SU-DHL-6 (cell line): ENCODE measurements around the gene VANGL1.

ENCODE experiments used
- H2AFZ ChIP-seq: fragments of 200-600 bp; sonication (generic); 2 replicates; pipeline ENCODE4 v1.6.1; 2014; ENCODE audit warnings: low read depth, mild to moderate bottlenecking, moderate library complexity, mixed read lengths, antibody characterized with exemption, low read length; ENCODE audit not compliant: severe bottlenecking
- H3F3A ChIP-seq: fragments of 200-600 bp; shearing (Covaris generic); 2 replicates; pipeline ENCODE4 v1.6.0; 2016; ENCODE audit warnings: antibody characterized with exemption, mild to moderate bottlenecking; ENCODE audit not compliant: insufficient read depth
- H3K27ac ChIP-seq: fragments of 200-600 bp; sonication (generic); 2 replicates; pipeline ENCODE4 v1.5.1; 2016; ENCODE audit warnings: low read depth, mild to moderate bottlenecking, low read length, moderate library complexity, mixed read lengths
- H3K27me3 ChIP-seq: fragments of 200-600 bp; sonication (generic), shearing (Covaris generic); 2 replicates; pipeline ENCODE4 v1.6.0; 2014; ENCODE audit warnings: mild to moderate bottlenecking, low read length
- H3K36me3 ChIP-seq: fragments of 200-600 bp; sonication (generic); 2 replicates; pipeline ENCODE4 v1.6.1; 2014; ENCODE audit warnings: mild to moderate bottlenecking, low read length, mixed read lengths
- H3K4me2 ChIP-seq: fragments of 300-600, 200-600 bp; shearing (Covaris generic), sonication (generic); 2 replicates; pipeline ENCODE4 v1.6.0; 2014; ENCODE audit warnings: low read length, low read depth, mild to moderate bottlenecking; ENCODE audit not compliant: poor library complexity, severe bottlenecking
- H3K4me3 ChIP-seq: fragments of 200-600 bp; sonication (generic); 2 replicates; pipeline ENCODE4 v1.5.1; 2014; ENCODE audit warnings: antibody characterized with exemption, low read length, mild to moderate bottlenecking, mixed read lengths; ENCODE audit not compliant: insufficient read depth, poor library complexity, severe bottlenecking
- H3K79me2 ChIP-seq: fragments of 200-600 bp; sonication (generic); 2 replicates; pipeline ENCODE4 v1.6.1; 2014; ENCODE audit warnings: mild to moderate bottlenecking, low read length, moderate library complexity; ENCODE audit not compliant: insufficient read depth
- H3K9ac ChIP-seq: fragments of 200-600 bp; sonication (generic); 2 replicates; pipeline ENCODE4 v1.7.0; 2014; ENCODE audit warnings: mild to moderate bottlenecking, low read length
- H3K9me2 ChIP-seq: fragments of 200-600 bp; sonication (generic); replicated peaks from 2 replicates; pipeline ENCODE4 v1.6.1; 2014; ENCODE audit warnings: low read length; ENCODE audit not compliant: insufficient read depth
- H3K9me3 ChIP-seq: fragments of 200-600 bp; sonication (generic); 2 replicates; pipeline ENCODE4 v1.6.1; 2014; ENCODE audit warnings: low read length, mixed read lengths; ENCODE audit not compliant: insufficient read depth
- H4K20me1 ChIP-seq: fragments of 200-600 bp; sonication (generic); 2 replicates; pipeline ENCODE4 v1.6.1; 2014; ENCODE audit warnings: low read depth, mild to moderate bottlenecking, antibody characterized with exemption, low read length, moderate library complexity, mixed read lengths
- CTCF ChIP-seq: fragments of 200-600 bp; sonication (generic); IDR thresholded peaks from one replicate; pipeline ENCODE4 v1.5.1; 2017; ENCODE audit warnings: antibody characterized with exemption, mild to moderate bottlenecking, low read length, moderate library complexity; ENCODE audit not compliant: insufficient read depth, poor library complexity, severe bottlenecking
- EZH2phosphoT487 ChIP-seq: fragments of 200-600 bp; sonication (generic), shearing (Covaris generic); conservative IDR thresholded peaks from 2 replicates; pipeline ENCODE4 v1.6.1; 2018; ENCODE audit warnings: mild to moderate bottlenecking, antibody characterized with exemption, low read length, moderate library complexity, mixed read lengths

The VANGL1 gene

GRCh38 chr1:115677565-115677964 lies 35.8 kb downstream of the VANGL1 start:
- H3K4me2 ChIP-seq: no peak overlapping the region
- H3F3A ChIP-seq: no peaks in the 10 kb centered on the region
- no peak overlapping the region for H3K9ac ChIP-seq
- no peak overlapping the region for H3K4me3 ChIP-seq
- TF ChIP-seq EZH2phosphoT487: no peak
- no peak for TF ChIP-seq CTCF
- H3K36me3 ChIP-seq: no peaks in the 10 kb centered on the region
- no peaks in the 10 kb centered on the region for H4K20me1 ChIP-seq
- H3K9me2 ChIP-seq: no peaks in the 10 kb centered on the region
- no peaks in the 10 kb centered on the region for H3K27me3 ChIP-seq
- H3K27ac ChIP-seq: no peak overlapping the region
- H2AFZ ChIP-seq: no peak overlapping the region
- no peaks in the 10 kb centered on the region for H3K9me3 ChIP-seq
- H3K79me2 ChIP-seq: no peaks in the 10 kb centered on the region

GRCh38 chr1:115678141-115678540 lies 36.4 kb downstream of the VANGL1 start:
- H3K36me3 ChIP-seq: no peaks in the 10 kb centered on the region
- no peak for TF ChIP-seq EZH2phosphoT487
- no peak for TF ChIP-seq CTCF
- H3K27me3 ChIP-seq: no peaks in the 10 kb centered on the region
- no peaks in the 10 kb centered on the region for H3K9me3 ChIP-seq
- no peak overlapping the region for H2AFZ ChIP-seq
- H4K20me1 ChIP-seq: no peaks in the 10 kb centered on the region
- H3K9ac ChIP-seq: no peak overlapping the region
- H3K79me2 ChIP-seq: no peaks in the 10 kb centered on the region
- no peaks in the 10 kb centered on the region for H3K9me2 ChIP-seq
- H3F3A ChIP-seq: no peaks in the 10 kb centered on the region
- no peak overlapping the region for H3K27ac ChIP-seq
- no peak overlapping the region for H3K4me2 ChIP-seq
- no peak overlapping the region for H3K4me3 ChIP-seq

DNA sequence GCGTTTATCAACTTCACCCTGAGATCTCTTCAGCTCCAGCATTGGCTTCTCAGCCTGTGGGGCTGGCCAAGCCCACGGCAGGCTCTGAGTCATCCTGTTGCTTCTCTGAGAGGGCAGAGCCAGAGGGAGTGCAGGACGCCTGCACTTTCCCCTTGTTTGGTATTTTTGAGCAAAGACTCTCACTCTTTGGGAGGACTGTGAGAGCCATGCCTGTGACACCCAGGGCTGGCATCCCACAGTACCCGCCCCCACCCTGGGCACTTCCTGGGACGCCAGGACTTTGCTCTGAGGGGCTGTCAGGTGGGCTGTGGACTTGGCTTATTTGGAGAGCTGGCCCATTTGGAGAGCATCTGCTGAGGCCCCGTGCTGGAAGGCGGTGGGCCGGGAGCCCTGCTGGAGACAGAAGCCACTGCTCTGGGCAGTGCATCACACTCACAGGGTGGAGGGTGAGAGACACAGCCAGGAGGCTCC lies 37.4 kb downstream of the VANGL1 start:
- Histone ChIP-seq H3K36me3 (no peaks in the 10 kb centered on the region), H3K9ac (no peak overlapping the region), H3K4me3 (no peak overlapping the region), H3K4me2 (no peak overlapping the region), H3K27ac (no peak overlapping the region), H3K9me2 (no peaks in the 10 kb centered on the region), H4K20me1 (no peaks in the 10 kb centered on the region), H2AFZ (no peak overlapping the region), H3K79me2 (no peaks in the 10 kb centered on the region), H3K9me3 (no peaks in the 10 kb centered on the region), H3K27me3 (no peaks in the 10 kb centered on the region), H3F3A (no peaks in the 10 kb centered on the region)
- no peak for TF ChIP-seq EZH2phosphoT487
- no peak for TF ChIP-seq CTCF
